GM12892 (cell line): ENCODE results near the gene NCAPG2.

Source experiments
- POLR2A ChIP-seq: IDR thresholded peaks from 2 replicates; pipeline ENCODE4 v1.6.1; 2011; ENCODE audit warnings: low read depth, low read length, control low read depth
- POLR2AphosphoS5 ChIP-seq: IDR thresholded peaks from 2 replicates; pipeline ENCODE4 v1.6.1; 2011; ENCODE audit warnings: low read depth, low read length, control low read depth
- TAF1 ChIP-seq: IDR thresholded peaks from 2 replicates; pipeline ENCODE4 v1.6.1; 2011; ENCODE audit warnings: low read depth, mild to moderate bottlenecking, control low read depth, low read length, borderline replicate concordance

DNA sequence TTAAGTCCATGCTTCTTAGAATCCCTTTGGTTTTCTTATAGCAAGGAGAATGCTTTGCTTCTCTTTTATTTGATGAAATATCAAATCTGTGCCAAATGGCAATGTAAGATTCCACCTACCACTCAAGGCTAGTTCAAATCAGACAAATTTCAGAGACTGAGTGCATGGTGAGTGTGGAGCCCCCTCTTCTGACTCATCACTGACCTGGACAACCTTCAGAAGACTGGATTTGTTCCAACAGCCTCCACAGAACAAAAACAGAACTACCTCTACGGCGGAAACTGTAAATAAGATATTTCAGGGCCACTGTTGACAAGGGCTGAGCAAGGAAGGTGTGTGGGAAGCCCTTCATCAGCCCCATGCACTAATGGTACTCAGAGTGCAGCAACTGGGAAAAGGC lies 21.1 kb downstream of the NCAPG2 start:
- no peak for TF ChIP-seq POLR2A
- TF ChIP-seq POLR2AphosphoS5, result no peak
- no peak for TF ChIP-seq TAF1
